Adrenal gland (tissue), 12 donors: ENCODE data around the gene USF2. TPM values are rescaled to one million over a fixed set of nuclear protein-coding genes. Genes with fewer than 3 reads are reported as not detected.

Source experiments
- DNase-seq, 7 donors: peaks; one replicate each; pipeline ENCODE4 v3.0.0-alpha.2; 2019 to 2020
- H3K27ac ChIP-seq, 5 donors: fragments of 200-600 bp; sonication (generic) in 4 of 5; 1 replicate in 3 of 5; 2 replicates in 2 of 5; pipeline versions ENCODE4 v1.5.1 to v1.8.0; 2016 to 2020; ENCODE audit warnings: mild to moderate bottlenecking in 1 of 5
- H3K27me3 ChIP-seq: fragments of 200-600 bp; 2 replicates; pipeline ENCODE4 v1.8.0; 2021
- H3K36me3 ChIP-seq, 2 donors: fragments of 200-600 bp; replicated peaks in 1 of 2; 1 replicate in 1 of 2; 2 replicates in 1 of 2; pipeline versions ENCODE4 v1.5.1 to v1.8.0; 2018 to 2022
- H3K4me1 ChIP-seq, 2 donors: fragments of 200-600 bp; replicated peaks in 1 of 2; 1 replicate in 1 of 2; 2 replicates in 1 of 2; pipeline versions ENCODE4 v1.5.1 to v1.8.0; 2018 to 2021
- H3K4me3 ChIP-seq, 4 donors: fragments of 200-600 bp; sonication (generic) in 3 of 4; one replicate each; pipeline ENCODE4 v1.5.1; 2016 to 2018
- H3K9me3 ChIP-seq, 3 donors: fragments of 200-600 bp; sonication (generic) in 1 of 3; replicated peaks in 1 of 3; 1 replicate in 2 of 3; 2 replicates in 1 of 3; pipeline versions ENCODE4 v1.5.1 to v1.8.0; 2016 to 2021
- CTCF ChIP-seq, 6 experiments: fragments of 450-650 bp in 4 of 6; fragments of 200-600 bp in 2 of 6; sonication (generic) in 1 of 6; IDR thresholded peaks; 1 replicate in 5 of 6; 2 replicates in 1 of 6; pipeline versions ENCODE4 v1.5.1 to v1.8.0; 2016 to 2021; ENCODE audit warnings: antibody characterized with exemption in 6 of 6, mild to moderate bottlenecking in 2 of 6, moderate library complexity in 1 of 6
- POLR2A ChIP-seq, 2 donors: fragments of 450-650 bp; IDR thresholded peaks; one replicate each; pipeline ENCODE4 v1.6.1; 2017; ENCODE audit warnings: antibody characterized with exemption in 2 of 2, mild to moderate bottlenecking in 2 of 2, moderate library complexity in 1 of 2
- WGBS, 4 donors: extraction: QIAGEN DNeasy Blood & Tissue Kit in 2 of 4; methylation state at CpG; one replicate each; pipeline versions ENCODE4 v1.1.5 to v1.1.7; 2013 to 2017; 5-methylcytosine and 5-hydroxymethylcytosine counted together
- intact Hi-C, 2 donors: fragments of 100-400 bp; cut with DNase I; formaldehyde crosslinking; loops; one replicate each; pipeline versions ENCODE4 v1.14.1 to v1.15.0; 2022 to 2023
- polyA plus RNA-seq, 3 donors: library from polyadenylated mRNA; stranded (reverse); fragments of 200-250 nt in 2 of 3; fragments of 350-450 nt in 1 of 3; fragmentation: Illumina TruSeq in 1 of 3; extraction: RNeasy Lipid Tissue Mini Kit (QIAGEN cat#74804) in 1 of 3; gene quantifications; one replicate each; pipeline ENCODE4 v1.2.3, GENCODE V29; 2013 to 2014
- total RNA-seq, 9 donors: library from RNA; depleted of rRNA in 4 of 9; stranded (reverse); fragments of >200 nt in 4 of 9; fragments of 120-200 nt in 1 of 9; fragmentation: NEBNext Ultra II Directional in 1 of 9; extraction: Animal tissue kit (Norgen Biotek cat#: 25700) in 1 of 9; gene quantifications; one replicate each; pipeline versions ENCODE4 v1.1.0 to v1.2.4, GENCODE V29; 2013 to 2023
- donor health status: healthy with polysubstance abuse.
- donor health status: Bipolar disorder and iron deficiency.
- donor health status: DM: yes; HTN: yes; CAD: no.
- donor health status: DM: no; HTN: no; CAD: no.
- donor health status: DM: no; HTN: no; CAD: no.
- donor health status: DM: yes; HTN: yes; CAD: no.

Gene USF2
- total and polyA plus RNA-seq, 12 donors, result 50.6 to 302 (median 146) TPM

DNA sequence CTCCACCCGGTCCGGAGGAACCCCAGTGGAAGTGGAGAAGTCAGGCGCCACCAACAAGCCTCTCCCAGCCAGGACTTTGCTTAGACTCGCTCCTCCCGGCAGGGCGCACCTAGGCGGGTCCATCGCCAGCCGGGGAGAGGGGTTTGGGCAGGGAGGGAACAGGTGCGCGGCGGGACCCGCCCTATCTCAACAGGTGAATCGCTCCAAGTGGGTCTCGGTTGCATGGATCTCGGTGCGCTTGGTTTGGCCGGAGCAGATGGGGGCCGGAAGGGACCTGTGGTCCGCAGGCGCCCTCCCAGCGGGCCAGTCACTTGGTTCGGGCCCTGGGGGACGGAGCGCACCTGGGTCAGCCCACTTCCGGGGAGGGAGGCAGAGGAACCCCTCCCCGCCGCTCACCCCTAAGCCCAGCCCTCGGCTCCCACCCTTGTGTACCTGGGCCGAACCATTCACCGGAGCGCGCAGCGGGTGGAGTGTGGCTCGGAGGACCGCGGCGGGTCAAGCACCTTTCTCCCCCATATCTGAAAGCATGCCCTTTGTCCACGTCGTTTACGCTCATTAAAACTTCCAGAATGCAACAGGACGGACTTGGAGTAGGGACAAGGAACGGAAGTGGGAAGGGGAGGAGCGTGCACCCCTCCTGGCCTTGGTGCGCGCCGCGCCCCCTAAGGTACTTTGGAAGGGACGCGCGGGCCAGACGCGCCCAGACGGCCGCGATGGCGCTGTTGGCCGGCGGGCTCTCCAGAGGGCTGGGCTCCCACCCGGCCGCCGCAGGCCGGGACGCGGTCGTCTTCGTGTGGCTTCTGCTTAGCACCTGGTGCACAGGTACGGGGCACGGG is 20.2 kb upstream of the USF2 start, which contains the start of gene LSR:
LSR (plus strand) TSS at position 693 of the 836 bp plus-strand sequence; CDS start at position 714, 21 bp downstream.
- DNase-seq, result peak; percentile 80 to 93 (median 84)
- 0 to 1% (median 0%) methylated on average over 3 to 69 of the region's 69 CpGs for WGBS, 4 donors
- H3K27me3 ChIP-seq, result peaks cover 6% of the 10 kb centered on the region
- intact Hi-C loops, result no loop called here
- peak within 1 kb of the TSS in 4 of 5 donors; percentile 85 to 97 (median 88) for H3K27ac ChIP-seq
- TF ChIP-seq POLR2A (IDR thresholded peaks at IDR 0.05), result peak; percentile 31 to 64
- TF ChIP-seq CTCF (IDR thresholded peaks at IDR 0.05), result peak in 1 of 6 experiments; percentile 1
- peaks cover 5 to 19% of the 10 kb centered on the region in 2 donors for H3K4me1 ChIP-seq
- peak within 1 kb of the TSS; percentile 6 to 78 (median 52) for H3K4me3 ChIP-seq
- H3K9me3 ChIP-seq, result no peaks in the 10 kb centered on the region
- no peaks in the 10 kb centered on the region for H3K36me3 ChIP-seq

DNA sequence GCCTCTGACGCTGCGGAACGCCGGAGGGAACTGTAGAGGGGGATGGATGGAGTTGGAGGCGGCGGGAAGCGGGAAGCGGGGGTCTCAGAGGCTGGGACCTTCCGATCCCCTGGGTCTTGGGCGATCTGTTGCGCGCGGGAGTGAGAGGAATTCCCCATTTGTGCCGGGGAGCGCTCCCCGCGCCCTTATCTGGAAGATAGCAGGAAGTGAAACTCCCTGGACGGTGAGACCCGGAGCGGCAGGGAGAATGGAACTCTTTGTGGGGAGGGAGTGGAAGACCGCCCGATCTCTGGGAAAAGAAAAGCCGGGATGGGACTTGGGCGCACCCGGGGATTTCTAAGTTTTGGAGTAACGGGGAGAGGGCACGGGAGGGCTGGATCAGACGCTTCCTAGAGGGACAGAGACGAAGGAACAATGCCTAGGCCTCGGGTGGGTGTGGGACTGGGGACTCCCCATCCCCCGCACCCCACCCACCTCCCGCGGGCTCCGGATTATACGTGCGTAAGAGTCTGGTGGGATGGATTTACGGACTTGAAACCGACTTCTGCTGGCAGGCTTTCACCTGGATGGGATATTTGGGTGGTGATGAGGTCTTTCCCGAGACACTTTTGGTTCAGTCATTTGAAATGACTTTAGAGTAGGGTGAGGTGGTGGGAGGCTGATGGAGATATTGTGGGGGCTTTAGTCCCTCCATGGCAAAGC is 19.5 kb upstream of the USF2 start:
- TF ChIP-seq CTCF (IDR thresholded peaks at IDR 0.05) (no peak), POLR2A (IDR thresholded peaks at IDR 0.05) (no peak)
- peak overlapping the region; percentile 6 to 78 (median 52) for H3K4me3 ChIP-seq
- no peaks in the 10 kb centered on the region for H3K36me3 ChIP-seq
- no peaks in the 10 kb centered on the region for H3K9me3 ChIP-seq
- 5 to 8% (median 7%) methylated on average over 30 to 39 of the region's 39 CpGs for WGBS, 4 donors
- peaks cover 5 to 19% of the 10 kb centered on the region in 2 donors for H3K4me1 ChIP-seq
- peaks cover 6% of the 10 kb centered on the region for H3K27me3 ChIP-seq
- DNase-seq, result peak in 6 of 7 donors; percentile 41 to 61 (median 46)
- peak overlapping the region in 4 of 5 donors; percentile 85 to 97 (median 88) for H3K27ac ChIP-seq
- intact Hi-C loops, result no loop called here

- DNase-seq, result peak in 1 of 7 donors; percentile 31
- TF ChIP-seq POLR2A (IDR thresholded peaks at IDR 0.05), result no peak
- TF ChIP-seq CTCF (IDR thresholded peaks at IDR 0.05), result no peak
- H3K27ac ChIP-seq, result peak overlapping the region in 2 of 5 donors; percentile 89 to 97
- no peaks in the 10 kb centered on the region for H3K36me3 ChIP-seq
- peaks cover 6% of the 10 kb centered on the region for H3K27me3 ChIP-seq
- peaks cover 5 to 20% of the 10 kb centered on the region in 2 donors for H3K4me1 ChIP-seq
- intact Hi-C loops, result no loop called here
- no peaks in the 10 kb centered on the region for H3K9me3 ChIP-seq
- H3K4me3 ChIP-seq, result peak overlapping the region in 1 of 4 donors; percentile 69
- WGBS, 4 donors, result 62 to 73% (median 64%) methylated on average over 13 to 34 of the region's 34 CpGs
Observed at GRCh38 chr19:35249848-35250711, 18.7 kb upstream of the USF2 start.
